Stomach (tissue), 9 donors: ENCODE measurements around the gene ARL15. TPM values are rescaled to one million over a fixed set of nuclear protein-coding genes. Genes with fewer than 3 reads are reported as not detected.

Experiments
- DNase-seq, 2 donors: peaks; one replicate each; pipeline versions ENCODE4 v3.0.0 to v3.0.0-alpha.2; 2013 to 2019
- H3K27ac ChIP-seq, 5 donors: fragments of 200-600 bp in 4 of 5; sonication (generic) in 4 of 5; one replicate each; pipeline ENCODE4 v1.5.1; 2013 to 2019; ENCODE audit warnings: mild to moderate bottlenecking in 1 of 5, moderate library complexity in 1 of 5
- H3K27me3 ChIP-seq, 3 donors: fragments of 200-600 bp; sonication (generic); one replicate each; pipeline ENCODE4 v1.5.1; 2017 to 2019; ENCODE audit warnings: mixed run types in 1 of 3
- H3K36me3 ChIP-seq, 4 donors: fragments of 200-600 bp; sonication (generic); 1 replicate in 3 of 4; 2 replicates in 1 of 4; pipeline ENCODE4 v1.5.1; 2016 to 2019
- H3K4me1 ChIP-seq, 4 donors: fragments of 200-600 bp; sonication (generic); one replicate each; pipeline ENCODE4 v1.5.1; 2016 to 2019
- H3K4me3 ChIP-seq, 4 donors: fragments of 200-600 bp; sonication (generic) in 3 of 4; one replicate each; pipeline ENCODE4 v1.5.1; 2016 to 2019; ENCODE audit warnings: mild to moderate bottlenecking in 1 of 4
- H3K9me3 ChIP-seq, 4 donors: fragments of 200-600 bp; sonication (generic); one replicate each; pipeline ENCODE4 v1.5.1; 2016 to 2019
- CTCF ChIP-seq, 7 experiments: fragments of 450-650 bp in 4 of 7; fragments of 200-600 bp in 3 of 7; sonication (generic) in 3 of 7; IDR thresholded peaks; one replicate each; pipeline ENCODE4 v1.5.1; 2016 to 2019; ENCODE audit warnings: antibody characterized with exemption in 7 of 7, control low read depth in 2 of 7, mild to moderate bottlenecking in 1 of 7
- EP300 ChIP-seq: sonication (generic); formaldehyde crosslinking; IDR thresholded peaks from one replicate; pipeline ENCODE4 v1.6.1; 2017; ENCODE audit warnings: antibody characterized with exemption
- POLR2A ChIP-seq, 4 donors: fragments of 450-650 bp; IDR thresholded peaks; one replicate each; pipeline ENCODE4 v1.6.1; 2016; ENCODE audit warnings: antibody characterized with exemption in 4 of 4, control low read depth in 2 of 4, mild to moderate bottlenecking in 1 of 4, moderate library complexity in 1 of 4
- POLR2AphosphoS5 ChIP-seq, 3 donors: sonication (generic); formaldehyde crosslinking; IDR thresholded peaks; one replicate each; pipeline ENCODE4 v1.6.1; 2016; ENCODE audit warnings: antibody characterized with exemption in 3 of 3
- WGBS, 5 donors: extraction: QIAGEN DNeasy Blood & Tissue Kit in 3 of 5; methylation state at CpG; one replicate each; pipeline versions ENCODE4 v1.1.5 to v1.1.7; 2013 to 2018; 5-methylcytosine and 5-hydroxymethylcytosine counted together
- intact Hi-C: fragments of 100-400 bp; cut with DNase I; formaldehyde crosslinking; loops from one replicate; pipeline ENCODE4 v1.15.1; 2023; ENCODE audit warnings: low total_unique reads
- polyA plus RNA-seq, 3 donors: library from polyadenylated mRNA; stranded (reverse); fragments of 200-250 nt; gene quantifications; one replicate each; pipeline ENCODE4 v1.2.3, GENCODE V29; 2013
- total RNA-seq, 5 donors: library from RNA; depleted of rRNA; stranded (reverse); fragments of >200 nt; gene quantifications; one replicate each; pipeline versions ENCODE4 v1.1.0 to v1.2.3, GENCODE V29; 2014 to 2016
- donor health status: healthy with polysubstance abuse.
- donor health status: Bipolar disorder and iron deficiency.
- donor health status: healthy.

ARL15 gene
- total and polyA plus RNA-seq, 8 donors = 1.7 to 72.7 (median 12.6) TPM

GRCh38 chr5:54030981-54031380, 279.4 kb downstream of the ARL15 start:
- Histone ChIP-seq H3K27me3 (no peaks in the 10 kb centered on the region), H3K9me3 (no peaks in the 10 kb centered on the region), H3K4me1 (peaks cover 0 to 5% (median 0%) of the 10 kb centered on the region in 4 donors), H3K36me3 (no peaks in the 10 kb centered on the region), H3K4me3 (no peak overlapping the region), H3K27ac (no peak overlapping the region)
- TF ChIP-seq POLR2A (IDR thresholded peaks at IDR 0.05) (no peak), POLR2AphosphoS5 (IDR thresholded peaks at IDR 0.05) (no peak)
- DNase-seq = no peak
- WGBS, 5 donors = 92 to 97% (median 96%) methylated on average over 3 of the region's 3 CpGs
- intact Hi-C loops = no loop called here

DNA sequence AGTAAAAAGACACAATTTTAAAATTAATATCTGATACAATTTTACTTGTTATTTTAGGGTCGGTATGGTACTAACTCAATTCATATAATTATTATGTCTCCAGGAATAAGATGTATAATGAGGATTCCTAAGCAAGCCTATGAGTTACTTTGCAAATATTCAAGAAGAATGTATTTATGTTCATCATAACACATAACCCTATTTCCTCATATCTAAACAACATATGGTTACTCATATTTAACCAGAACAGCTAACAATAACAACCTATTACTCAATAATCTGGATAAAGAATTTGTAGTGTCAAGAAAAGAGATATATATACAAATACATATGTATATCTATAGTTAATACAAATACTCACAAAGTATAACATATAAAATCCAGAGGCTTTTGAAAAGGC, 285.9 kb downstream of the ARL15 start:
- WGBS, 5 donors = 76 to 86% (median 84%) methylated on average over 1 of the region's 1 CpG
- no peaks in the 10 kb centered on the region for H3K27me3 ChIP-seq
- no peak overlapping the region for H3K27ac ChIP-seq
- TF ChIP-seq POLR2AphosphoS5 (IDR thresholded peaks at IDR 0.05) = no peak
- TF ChIP-seq POLR2A (IDR thresholded peaks at IDR 0.05) = no peak
- no peak for TF ChIP-seq CTCF (IDR thresholded peaks at IDR 0.05)
- no peak for TF ChIP-seq EP300
- H3K4me3 ChIP-seq = no peak overlapping the region
- intact Hi-C loops = no loop called here
- H3K36me3 ChIP-seq = no peaks in the 10 kb centered on the region
- no peaks in the 10 kb centered on the region for H3K9me3 ChIP-seq
- H3K4me1 ChIP-seq = peaks cover 0 to 18% (median 0%) of the 10 kb centered on the region in 4 donors
- DNase-seq = no peak

GRCh38 chr5:54022223-54022622, 288.1 kb downstream of the ARL15 start:
- no peak for TF ChIP-seq POLR2AphosphoS5 (IDR thresholded peaks at IDR 0.05)
- no peak for TF ChIP-seq EP300
- TF ChIP-seq POLR2A (IDR thresholded peaks at IDR 0.05) = no peak
- no peak for TF ChIP-seq CTCF (IDR thresholded peaks at IDR 0.05)
- no peaks in the 10 kb centered on the region for H3K9me3 ChIP-seq
- DNase-seq = no peak
- no peaks in the 10 kb centered on the region for H3K36me3 ChIP-seq
- H3K27ac ChIP-seq = no peak overlapping the region
- H3K4me3 ChIP-seq = no peak overlapping the region
- peaks cover 0 to 18% (median 0%) of the 10 kb centered on the region in 4 donors for H3K4me1 ChIP-seq
- H3K27me3 ChIP-seq = no peaks in the 10 kb centered on the region
- intact Hi-C loops = no loop called here
- 74 to 79% (median 75%) methylated on average over 3 of the region's 3 CpGs for WGBS, 5 donors

DNA sequence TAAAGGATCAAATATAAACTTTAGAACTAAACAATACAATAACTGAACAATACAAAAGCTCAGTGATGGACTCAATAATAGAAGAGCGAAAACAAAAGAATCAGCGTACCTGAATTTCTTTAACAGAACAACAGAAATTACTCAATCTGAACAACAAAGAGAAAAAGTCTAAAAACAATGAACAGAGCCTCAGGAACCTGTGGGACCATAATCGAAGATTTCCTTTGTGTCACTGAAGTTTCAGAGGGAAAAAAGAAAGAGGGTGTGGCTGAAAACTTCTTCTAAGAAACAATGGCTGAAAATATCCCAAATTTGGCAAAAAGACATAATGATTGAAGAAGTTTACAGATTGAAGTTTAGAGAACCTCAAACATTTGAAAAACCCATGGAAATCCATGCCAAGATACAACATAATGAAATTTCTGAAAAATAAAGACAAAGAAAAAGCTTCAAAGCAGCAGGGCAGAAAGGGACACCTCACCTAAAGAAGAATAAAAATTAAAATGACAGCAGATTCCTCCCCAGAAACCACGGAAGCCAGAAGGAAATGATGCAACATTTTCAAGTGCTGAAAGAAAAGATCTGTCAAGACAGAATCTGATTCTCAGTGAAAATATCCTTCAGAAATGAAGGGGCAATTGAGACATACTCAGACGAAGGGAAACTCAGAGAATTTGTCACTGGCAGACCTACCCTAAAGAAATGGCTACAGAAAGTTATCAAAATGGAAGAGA, 288.8 kb downstream of the ARL15 start:
- intact Hi-C loops = no loop called here
- H3K9me3 ChIP-seq = no peaks in the 10 kb centered on the region
- H3K27me3 ChIP-seq = no peaks in the 10 kb centered on the region
- H3K36me3 ChIP-seq = no peaks in the 10 kb centered on the region
- WGBS, 5 donors = 70 to 81% (median 75%) methylated on average over 5 of the region's 5 CpGs
- no peak overlapping the region for H3K4me3 ChIP-seq
- no peak overlapping the region for H3K27ac ChIP-seq
- no peak for TF ChIP-seq EP300
- TF ChIP-seq POLR2AphosphoS5 (IDR thresholded peaks at IDR 0.05) = no peak
- TF ChIP-seq POLR2A (IDR thresholded peaks at IDR 0.05) = no peak
- no peak for TF ChIP-seq CTCF (IDR thresholded peaks at IDR 0.05)
- peaks cover 0 to 18% (median 0%) of the 10 kb centered on the region in 4 donors for H3K4me1 ChIP-seq
- no peak for DNase-seq

DNA sequence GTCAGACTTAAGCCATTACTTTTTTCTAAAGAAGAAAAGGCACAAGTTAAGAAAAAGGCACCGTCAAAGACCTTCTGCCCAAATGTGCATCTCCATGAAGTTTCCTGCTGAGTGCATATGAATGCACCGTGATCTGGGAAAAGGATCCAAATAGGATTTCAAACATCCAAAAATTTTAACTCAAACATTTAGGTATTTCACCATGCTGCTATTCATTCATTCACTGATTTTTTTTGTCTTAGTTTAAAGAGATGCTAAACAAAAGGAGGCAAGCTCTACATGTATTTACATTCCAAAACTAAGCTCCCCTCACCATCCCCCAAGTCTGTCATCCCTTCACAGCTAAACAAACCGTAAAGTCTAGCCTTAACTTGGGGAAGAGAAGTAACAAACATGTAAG, 291.9 kb downstream of the ARL15 start:
- TF ChIP-seq POLR2AphosphoS5 (IDR thresholded peaks at IDR 0.05) (no peak), EP300 (no peak), CTCF (IDR thresholded peaks at IDR 0.05) (no peak), POLR2A (IDR thresholded peaks at IDR 0.05) (no peak)
- no peak for DNase-seq
- H3K36me3 ChIP-seq = no peaks in the 10 kb centered on the region
- WGBS, 5 donors = 66 to 85% (median 78%) methylated on average over 3 of the region's 3 CpGs
- no peak overlapping the region for H3K27ac ChIP-seq
- H3K4me1 ChIP-seq = peaks cover 0 to 12% (median 0%) of the 10 kb centered on the region in 4 donors
- H3K4me3 ChIP-seq = no peak overlapping the region
- peaks cover 0 to 13% (median 6%) of the 10 kb centered on the region in 4 donors for H3K9me3 ChIP-seq
- intact Hi-C loops = no loop called here
- no peaks in the 10 kb centered on the region for H3K27me3 ChIP-seq
